SK-N-MC (cell line): ENCODE measurements around the gene PARVB.

ENCODE experiments used
- EZH2 ChIP-seq: fragments of 200-600 bp; sonication (generic); IDR thresholded peaks from one replicate; pipeline ENCODE4 v1.6.1; 2017; ENCODE audit warnings: antibody characterized with exemption
- FOXP2 ChIP-seq: optimal IDR thresholded peaks from 2 replicates; pipeline ENCODE3; 2011; ENCODE audit warnings: mild to moderate bottlenecking, moderate library complexity; ENCODE audit not compliant: insufficient read depth; ENCODE audit errors: extremely low read length, control extremely low read depth
- POLR2AphosphoS5 ChIP-seq: IDR thresholded peaks from 2 replicates; pipeline ENCODE4 v1.6.1; 2012; ENCODE audit warnings: mild to moderate bottlenecking, low read depth, low read length, borderline replicate concordance

- TF ChIP-seq POLR2AphosphoS5 = no peak
- TF ChIP-seq EZH2 = no peak
- no peak for TF ChIP-seq FOXP2
Observed at GRCh38 chr22:43999378-43999777, 24.7 kb upstream of the PARVB start.
